Kidney (tissue), 14 donors: ENCODE measurements around the gene NTRK2. TPM values are rescaled to one million over a fixed set of nuclear protein-coding genes. Genes with fewer than 3 reads are reported as not detected.

Experiments used
- DNase-seq, 5 donors: peaks; one replicate each; pipeline ENCODE4 v3.0.0-alpha.2; 2013 to 2020
- FAIRE-seq: peaks from 2 replicates; lab custom pipeline; 2012; peaks lifted over from hg19 to GRCh38; lab: Jason Lieb, UNC
- H3K27ac ChIP-seq, 2 donors: one replicate each; pipeline ENCODE4 v1.7.0; 2013; ENCODE audit warnings: low read depth in 2 of 2, low read length in 2 of 2, inconsistent platforms in 1 of 2
- H3K27me3 ChIP-seq: one replicate; pipeline ENCODE4 v1.7.1; 2013; ENCODE audit warnings: low read length, inconsistent platforms; ENCODE audit not compliant: control insufficient read depth, insufficient read depth
- H3K36me3 ChIP-seq, 3 donors: one replicate each; pipeline versions ENCODE4 v1.7.0 to v1.7.1; 2013; ENCODE audit warnings: low read length in 3 of 3, control low read depth in 1 of 3, inconsistent platforms in 1 of 3; ENCODE audit not compliant: insufficient read depth in 3 of 3, control insufficient read depth in 2 of 3
- H3K4me1 ChIP-seq, 3 donors: one replicate each; pipeline versions ENCODE4 v1.7.0 to v1.7.1; 2013; ENCODE audit warnings: low read length in 3 of 3, inconsistent platforms in 1 of 3, low read depth in 1 of 3; ENCODE audit not compliant: control insufficient read depth in 2 of 3, insufficient read depth in 2 of 3
- H3K4me3 ChIP-seq, 3 donors: one replicate each; pipeline versions ENCODE4 v1.7.0 to v1.8.1; 2013; ENCODE audit warnings: low read length in 3 of 3, control low read depth in 1 of 3, inconsistent platforms in 1 of 3
- H3K9ac ChIP-seq, 3 donors: one replicate each; pipeline versions ENCODE4 v1.7.0 to v1.7.1; 2013; ENCODE audit warnings: low read length in 3 of 3, control low read depth in 1 of 3, inconsistent platforms in 1 of 3
- H3K9me3 ChIP-seq, 3 donors: one replicate each; pipeline versions ENCODE4 v1.7.0 to v1.7.1; 2013; ENCODE audit warnings: low read length in 3 of 3, control low read depth in 1 of 3, inconsistent platforms in 1 of 3; ENCODE audit not compliant: control insufficient read depth in 2 of 3, insufficient read depth in 1 of 3
- CTCF ChIP-seq: IDR thresholded peaks from 3 replicates; pipeline ENCODE4 v1.5.1; 2012; ENCODE audit warnings: mild to moderate bottlenecking, moderate library complexity, borderline replicate concordance; ENCODE audit not compliant: insufficient read depth; ENCODE audit errors: extremely low read depth
- intact Hi-C: fragments of 100-400 bp; cut with DNase I; formaldehyde crosslinking; loops from one replicate; pipeline ENCODE4 v1.11.1; 2022
- polyA plus RNA-seq: library from polyadenylated mRNA; stranded (reverse); fragments of 350-450 nt; fragmentation: Illumina TruSeq; extraction: RNeasy Lipid Tissue Mini Kit (QIAGEN cat#74804); gene quantifications from one replicate; pipeline ENCODE4 v1.2.3, GENCODE V29; 2014; ENCODE audit warnings: low read depth, low replicate concordance; ENCODE audit not compliant: insufficient read depth
- total RNA-seq: library from RNA; stranded (reverse); fragmentation: NEBNext Ultra II Directional; extraction: Animal tissue kit (Norgen Biotek cat#: 25700); gene quantifications from one replicate; pipeline ENCODE4 v1.2.1, GENCODE V29; 2021
- donor health status: control.
- donor health status: control.
- donor health status: control.
- donor health status: control.
- donor health status: control.
- donor health status: DM: yes; HTN: yes; CAD: no.
- donor health status: Normal renal cell carcinoma (clear cell type).

Gene NTRK2
- total and polyA plus RNA-seq, 2 donors from 2014 or later: 20.0 to 41.2 TPM

GRCh38 chr9:84804951-84805694, 135.6 kb downstream of the NTRK2 start:
- H3K36me3 ChIP-seq: no peaks in the 10 kb centered on the region
- no peaks in the 10 kb centered on the region for H3K4me1 ChIP-seq
- no peak for TF ChIP-seq CTCF
- H3K27ac ChIP-seq: no peak overlapping the region
- H3K9ac ChIP-seq: no peak overlapping the region
- no peaks in the 10 kb centered on the region for H3K27me3 ChIP-seq
- no peaks in the 10 kb centered on the region for H3K9me3 ChIP-seq
- intact Hi-C loops: no loop called here
- FAIRE-seq (no peak), DNase-seq (no peak)
- peak overlapping the region in 1 of 3 donors; percentile 0 for H3K4me3 ChIP-seq

GRCh38 chr9:84807431-84807830, 137.9 kb downstream of the NTRK2 start:
- FAIRE-seq (no peak), DNase-seq (no peak)
- intact Hi-C loops: no loop called here
- Histone ChIP-seq H3K4me3 (no peak overlapping the region), H3K9ac (no peak overlapping the region), H3K9me3 (no peaks in the 10 kb centered on the region), H3K27ac (no peak overlapping the region), H3K36me3 (no peaks in the 10 kb centered on the region), H3K4me1 (no peaks in the 10 kb centered on the region), H3K27me3 (no peaks in the 10 kb centered on the region)
- no peak for TF ChIP-seq CTCF

GRCh38 chr9:84807870-84808390, 138.4 kb downstream of the NTRK2 start:
- no peak for TF ChIP-seq CTCF
- DNase-seq (no peak), FAIRE-seq (no peak)
- H3K4me3 ChIP-seq: no peak overlapping the region
- no peaks in the 10 kb centered on the region for H3K36me3 ChIP-seq
- no peaks in the 10 kb centered on the region for H3K27me3 ChIP-seq
- H3K27ac ChIP-seq: no peak overlapping the region
- no peaks in the 10 kb centered on the region for H3K9me3 ChIP-seq
- H3K4me1 ChIP-seq: no peaks in the 10 kb centered on the region
- intact Hi-C loops: no loop called here
- H3K9ac ChIP-seq: no peak overlapping the region
